HepG2 (cell line): ENCODE results near the gene TRA2B. TPM values are rescaled to one million over a fixed set of nuclear protein-coding genes. Genes with fewer than 3 reads are reported as not detected.
A peak's percentile ranks its signal among the peaks of the same experiment; 100 is the strongest.

Source experiments
- ASH2L ChIP-seq: fragments of 300-600, 200-600 bp; sonication (generic); IDR thresholded peaks from 2 replicates; pipeline ENCODE4 v1.7.0; 2017; ENCODE audit warnings: low read depth, mild to moderate bottlenecking, moderate library complexity, mixed read lengths, low read length; ENCODE audit not compliant: insufficient read length
- CBX5 ChIP-seq: sonication (generic); formaldehyde crosslinking; IDR thresholded peaks from 2 replicates; pipeline ENCODE4 v1.4.0; 2020; ENCODE audit warnings: missing genetic modification reagents, borderline replicate concordance
- DNMT3B ChIP-seq: conservative IDR thresholded peaks from 2 replicates; pipeline ENCODE4 v1.6.1; 2016; ENCODE audit warnings: missing biosample characterization, control low read depth
- EED ChIP-seq: sonication (generic); formaldehyde crosslinking; IDR thresholded peaks from 2 replicates; pipeline ENCODE4 v1.5.0; 2020; ENCODE audit warnings: mild to moderate bottlenecking, missing genetic modification reagents
- FOXP1 ChIP-seq, 2 experiments: fragments of 450-650 bp in 1 of 2; IDR thresholded peaks; 2 replicates each; pipeline ENCODE4 v1.6.1; 2017 to 2018; ENCODE audit warnings: antibody characterized with exemption in 1 of 2
- GATAD1 ChIP-seq: IDR thresholded peaks from 2 replicates; pipeline ENCODE4 v1.6.1; 2016; ENCODE audit warnings: missing genetic modification reagents, missing compliant biosample characterization
- GFI1 ChIP-seq: sonication (generic); formaldehyde crosslinking; IDR thresholded peaks from 2 replicates; pipeline ENCODE4 v1.5.0; 2020; ENCODE audit warnings: missing genetic modification reagents, mild to moderate bottlenecking, borderline replicate concordance
- MED1 ChIP-seq: sonication (generic); formaldehyde crosslinking; IDR thresholded peaks from 2 replicates; pipeline ENCODE4 v1.4.0; 2020; ENCODE audit warnings: missing genetic modification reagents
- MEF2D ChIP-seq: sonication (generic); formaldehyde crosslinking; IDR thresholded peaks from 2 replicates; pipeline ENCODE4 v1.5.1; 2020; ENCODE audit warnings: mild to moderate bottlenecking, missing genetic modification reagents
- NFYB ChIP-seq: sonication (generic); formaldehyde crosslinking; IDR thresholded peaks from 2 replicates; pipeline ENCODE4 v1.4.0; 2020; ENCODE audit warnings: missing genetic modification reagents
- RARA ChIP-seq: IDR thresholded peaks from 2 replicates; pipeline ENCODE4 v1.6.1; 2016; ENCODE audit warnings: missing genetic modification reagents, missing compliant biosample characterization
- RNF2 ChIP-seq: fragments of 450-650 bp; conservative IDR thresholded peaks from 2 replicates; pipeline ENCODE4 v1.6.1; 2016; ENCODE audit warnings: low read depth
- SSRP1 ChIP-seq: IDR thresholded peaks from 2 replicates; pipeline ENCODE4 v1.6.1; 2016; ENCODE audit warnings: control low read depth
- TFDP1 ChIP-seq: IDR thresholded peaks from 2 replicates; pipeline ENCODE4 v1.6.1; 2016; ENCODE audit warnings: missing compliant biosample characterization, missing genetic modification reagents, borderline replicate concordance
- TIGD3 ChIP-seq: sonication (generic); formaldehyde crosslinking; IDR thresholded peaks from 2 replicates; pipeline ENCODE4 v1.5.1; 2020; ENCODE audit warnings: mild to moderate bottlenecking, missing genetic modification reagents, borderline replicate concordance
- WIZ ChIP-seq: sonication (generic); formaldehyde crosslinking; IDR thresholded peaks from 2 replicates; pipeline ENCODE4 v1.5.1; 2020; ENCODE audit warnings: mild to moderate bottlenecking, missing genetic modification reagents
- ZBED4 ChIP-seq: sonication (generic); formaldehyde crosslinking; IDR thresholded peaks from 2 replicates; pipeline ENCODE4 v1.4.0; 2020; ENCODE audit warnings: missing genetic modification reagents, borderline replicate concordance
- ZBTB3 ChIP-seq: sonication (generic); formaldehyde crosslinking; IDR thresholded peaks from 2 replicates; pipeline ENCODE4 v1.4.0; 2020; ENCODE audit warnings: low read depth, mild to moderate bottlenecking, moderate library complexity, missing genetic modification reagents, borderline replicate concordance
- ZIK1 ChIP-seq: sonication (generic); formaldehyde crosslinking; IDR thresholded peaks from 2 replicates; pipeline ENCODE4 v1.5.0; 2020; ENCODE audit warnings: mild to moderate bottlenecking, low read depth, missing genetic modification reagents, borderline replicate concordance
- ZNF160 ChIP-seq: sonication (generic); formaldehyde crosslinking; IDR thresholded peaks from 2 replicates; pipeline ENCODE4 v1.8.0; 2022; ENCODE audit warnings: mild to moderate bottlenecking, inconsistent platforms, missing genetic modification reagents
- ZNF337 ChIP-seq: sonication (generic); formaldehyde crosslinking; IDR thresholded peaks from 2 replicates; pipeline ENCODE4 v1.5.1; 2020; ENCODE audit warnings: missing genetic modification reagents, low read depth, mild to moderate bottlenecking, borderline replicate concordance
- ZNF362 ChIP-seq: sonication (generic); formaldehyde crosslinking; IDR thresholded peaks from 2 replicates; pipeline ENCODE4 v1.4.0; 2020; ENCODE audit warnings: missing genetic modification reagents, mild to moderate bottlenecking, borderline replicate concordance
- ZNF577 ChIP-seq: sonication (generic); formaldehyde crosslinking; IDR thresholded peaks from 2 replicates; pipeline ENCODE4 v1.4.0; 2020; ENCODE audit warnings: mild to moderate bottlenecking, low read depth, missing genetic modification reagents, borderline replicate concordance
- ZNF740 ChIP-seq: sonication (generic); formaldehyde crosslinking; IDR thresholded peaks from 2 replicates; pipeline ENCODE4 v1.4.0; 2020; ENCODE audit warnings: missing genetic modification reagents
- polyA plus RNA-seq, 8 experiments: library from polyadenylated mRNA; depleted of rRNA in 3 of 8; stranded (reverse) in 7 of 8; unstranded in 1 of 8; fragments of >200 nt; fragmentation: Illumina TruSeq in 4 of 8; extraction: Trizol in 4 of 8; gene quantifications; 2 replicates each; pipeline versions ENCODE4 v1.2.1 to v1.2.3, GENCODE V29; 2011 to 2016; ENCODE audit warnings: low read depth in 4 of 8, missing spikeins in 1 of 8, mixed read lengths in 1 of 8; ENCODE audit not compliant: insufficient read depth in 1 of 8
- total RNA-seq, 5 experiments: library from RNA; depleted of rRNA; stranded (reverse); fragments of >200 nt; fragmentation: Illumina TruSeq; extraction: Trizol; gene quantifications; 2 replicates each; pipeline ENCODE4 v1.2.3, GENCODE V29; 2016; ENCODE audit warnings: low read depth in 1 of 5

TRA2B gene
- total and polyA plus RNA-seq, 2 of the 13 experiments (the other 11 are each of a cell fraction or from before 2014, with no cell fraction given): 105 to 241 TPM

- TF ChIP-seq TFDP1 (no peak), TIGD3 (CRISPR knock-in tag) (no peak), NFYB (CRISPR knock-in tag) (no peak), ZNF740 (CRISPR knock-in tag) (no peak), RNF2 (no peak), ZBTB3 (CRISPR knock-in tag) (0 out of 2 replicates have a peak, but pooled peaks have one; percentile 12), DNMT3B (CRISPR knock-in tag) (no peak), MED1 (CRISPR knock-in tag) (peak; percentile 88), ASH2L (peak; percentile 71), WIZ (no peak), ZIK1 (CRISPR knock-in tag) (no peak), ZBED4 (peak; percentile 47; the same call in 1 of the 2 replicates), EED (CRISPR knock-in tag) (no peak), CBX5 (CRISPR knock-in tag) (no peak), FOXP1 (IDR thresholded peaks at IDR 0.05) (peak; percentile 78), FOXP1 (CRISPR knock-in tag; IDR thresholded peaks at IDR 0.05) (peak; percentile 98), ZNF337 (CRISPR knock-in tag) (no peak), RARA (CRISPR knock-in tag) (peak; percentile 94), ZNF160 (no peak), ZNF577 (CRISPR knock-in tag) (no peak), GATAD1 (CRISPR knock-in tag) (no peak), ZNF362 (CRISPR knock-in tag) (peak; percentile 80; the same call in 1 of the 2 replicates), SSRP1 (no peak), MEF2D (CRISPR knock-in tag) (peak; percentile 89), GFI1 (CRISPR knock-in tag) (peak; percentile 88; the same call in 1 of the 2 replicates)
Measured at GRCh38 chr3:185966655-185967054, 28.8 kb upstream of the TRA2B start (continued).
